SK-N-SH (cell line): Measurements from ENCODE around the gene PCNX1. TPM values are rescaled to one million over a fixed set of nuclear protein-coding genes. Genes with fewer than 3 reads are reported as not detected.

ENCODE experiments used
- CTCF ChIA-PET: fragments of 300-600, 350-600 bp; formaldehyde crosslinking; extraction: SDS; loops from one replicate; lab custom pipeline; 2021; lab: Yijun Ruan, JAX
- POLR2A ChIA-PET: fragments of 350-600 bp; sonication (Branson Sonifier 250); formaldehyde crosslinking; extraction: SDS; loops from one replicate; lab custom pipeline; 2020; ENCODE audit warnings: antibody characterized with exemption, inconsistent platforms; lab: Yijun Ruan, JAX
- DNase-seq: peaks from one replicate; pipeline ENCODE4 v3.0.0; 2012
- H2AFZ ChIP-seq: fragments of 200-600 bp; sonication (generic); 2 replicates; pipeline ENCODE4 v1.8.1; 2016; ENCODE audit warnings: antibody characterized with exemption, mild to moderate bottlenecking, low read depth
- H3F3A ChIP-seq: fragments of 200-600 bp; sonication (generic); replicated peaks from 2 replicates; pipeline ENCODE3; 2016; ENCODE audit warnings: antibody characterized with exemption, mild to moderate bottlenecking; ENCODE audit not compliant: insufficient read depth
- H3K27ac ChIP-seq, 2 experiments: fragments of 200-500 bp in 1 of 2; fragments of 200-600 bp in 1 of 2; sonication (Bioruptor generic) in 1 of 2; sonication (generic), shearing (Covaris generic) in 1 of 2; 2 replicates each; pipeline versions ENCODE4 v1.5.1 to v1.6.1; 2014 to 2016; ENCODE audit warnings: low read depth in 2 of 2, inconsistent platforms in 1 of 2, low read length in 1 of 2, mild to moderate bottlenecking in 1 of 2, mixed read lengths in 1 of 2
- H3K27me3 ChIP-seq: fragments of 200-600 bp; sonication (generic), shearing (Covaris generic); 2 replicates; pipeline ENCODE4 v1.6.1; 2016; ENCODE audit warnings: mixed run types; ENCODE audit not compliant: insufficient read depth
- H3K36me3 ChIP-seq, 2 experiments: fragments of 200-500 bp in 1 of 2; fragments of 200-600 bp in 1 of 2; sonication (Bioruptor generic) in 1 of 2; sonication (generic) in 1 of 2; replicated peaks in 1 of 2; 2 replicates each; pipeline versions ENCODE3 to v1.5.1; 2014 to 2016; ENCODE audit warnings: low read length in 1 of 2, mild to moderate bottlenecking in 1 of 2; ENCODE audit not compliant: insufficient read depth in 2 of 2, control insufficient read depth in 1 of 2
- H3K4me1 ChIP-seq, 2 experiments: fragments of 200-500 bp in 1 of 2; fragments of 200-600 bp in 1 of 2; sonication (Bioruptor generic) in 1 of 2; sonication (generic), shearing (Covaris generic) in 1 of 2; 2 replicates each; pipeline versions ENCODE4 v1.5.1 to v1.6.1; 2014 to 2016; ENCODE audit warnings: low read depth in 1 of 2, low read length in 1 of 2, mixed run types in 1 of 2; ENCODE audit not compliant: insufficient read depth in 2 of 2, control insufficient read depth in 1 of 2
- H3K4me2 ChIP-seq: fragments of 200-600 bp; sonication (generic), shearing (Covaris generic); 2 replicates; pipeline ENCODE4 v1.6.1; 2017; ENCODE audit warnings: mixed run types
- H3K4me3 ChIP-seq, 2 experiments: fragments of 200-500 bp in 1 of 2; fragments of 200-600 bp in 1 of 2; sonication (Bioruptor generic) in 1 of 2; sonication (generic), shearing (Covaris generic) in 1 of 2; 2 replicates each; pipeline versions ENCODE4 v1.5.1 to v1.8.1; 2014 to 2016; ENCODE audit warnings: low read depth in 2 of 2, inconsistent platforms in 1 of 2, low read length in 1 of 2, mild to moderate bottlenecking in 1 of 2, mixed read lengths in 1 of 2, moderate library complexity in 1 of 2
- H3K79me2 ChIP-seq: fragments of 200-600 bp; sonication (generic); 2 replicates; pipeline ENCODE4 v1.8.1; 2017; ENCODE audit warnings: mild to moderate bottlenecking; ENCODE audit not compliant: insufficient read depth
- H3K9ac ChIP-seq: fragments of 200-600 bp; sonication (generic); 2 replicates; pipeline ENCODE4 v1.6.1; 2017; ENCODE audit warnings: mixed run types
- H3K9me2 ChIP-seq: fragments of 200-600 bp; sonication (generic); 2 replicates; pipeline ENCODE4 v1.6.1; 2017; ENCODE audit warnings: mixed run types
- H3K9me3 ChIP-seq: fragments of 200-600 bp; sonication (generic); 2 replicates; pipeline ENCODE4 v1.6.1; 2017; ENCODE audit warnings: mixed run types, mild to moderate bottlenecking, moderate library complexity
- H4K20me1 ChIP-seq: fragments of 200-600 bp; sonication (generic); 2 replicates; pipeline ENCODE4 v1.6.1; 2017; ENCODE audit warnings: mild to moderate bottlenecking, mixed run types; ENCODE audit not compliant: insufficient read depth
- CHD2 ChIP-seq: fragments of 150-350 bp; IDR thresholded peaks from 2 replicates; pipeline ENCODE4 v1.6.1; 2018; ENCODE audit warnings: low read length; ENCODE audit not compliant: partially characterized antibody
- ELF1 ChIP-seq: IDR thresholded peaks from 2 replicates; pipeline ENCODE4 v1.4.0; 2012
- EP300 ChIP-seq, 2 experiments: IDR thresholded peaks; 2 replicates each; pipeline versions ENCODE4 v1.4.0 to v1.6.1; 2012; ENCODE audit warnings: borderline replicate concordance in 1 of 2, low read depth in 1 of 2, low read length in 1 of 2
- EZH2phosphoT487 ChIP-seq: fragments of 200-600 bp; sonication (generic); IDR thresholded peaks from 2 replicates; pipeline ENCODE4 v1.6.1; 2017; ENCODE audit warnings: low read depth, mixed run types, mild to moderate bottlenecking, antibody characterized with exemption, moderate library complexity, borderline replicate concordance
- FOXJ3 ChIP-seq: sonication (generic); formaldehyde crosslinking; IDR thresholded peaks from 2 replicates; pipeline ENCODE4 v1.5.1; 2020; ENCODE audit warnings: mild to moderate bottlenecking, missing genetic modification reagents
- FOXM1 ChIP-seq: IDR thresholded peaks from 2 replicates; pipeline ENCODE4 v1.4.0; 2012; ENCODE audit warnings: low read depth, mild to moderate bottlenecking
- GABPA ChIP-seq: IDR thresholded peaks from 2 replicates; pipeline ENCODE4 v1.4.0; 2012; ENCODE audit warnings: low read depth, mild to moderate bottlenecking
- JUND ChIP-seq: IDR thresholded peaks from 2 replicates; pipeline ENCODE4 v1.4.0; 2012
- MEF2A ChIP-seq: IDR thresholded peaks from 2 replicates; pipeline ENCODE4 v1.4.0; 2012; ENCODE audit warnings: low read depth, borderline replicate concordance
- NFIC ChIP-seq: IDR thresholded peaks from 2 replicates; pipeline ENCODE4 v1.4.0; 2012; ENCODE audit warnings: borderline replicate concordance
- NRF1 ChIP-seq: IDR thresholded peaks from 2 replicates; pipeline ENCODE4 v1.6.1; 2012; ENCODE audit warnings: low read depth, mild to moderate bottlenecking, low read length
- RAD21 ChIP-seq: IDR thresholded peaks from 2 replicates; pipeline ENCODE4 v1.6.1; 2012; ENCODE audit warnings: mild to moderate bottlenecking, low read length
- RXRA ChIP-seq: IDR thresholded peaks from 2 replicates; pipeline ENCODE4 v1.4.0; 2012; ENCODE audit warnings: low read depth, mild to moderate bottlenecking, borderline replicate concordance
- SIN3A ChIP-seq: IDR thresholded peaks from 2 replicates; pipeline ENCODE4 v1.6.1; 2012; ENCODE audit warnings: low read depth, mild to moderate bottlenecking, low read length, moderate library complexity, borderline replicate concordance
- SMC3 ChIP-seq: IDR thresholded peaks from 2 replicates; pipeline ENCODE4 v1.6.1; 2012; ENCODE audit warnings: low read depth, low read length, improper control_type of control experiment
- TAF1 ChIP-seq: IDR thresholded peaks from 2 replicates; pipeline ENCODE4 v1.6.1; 2012; ENCODE audit warnings: low read depth, mild to moderate bottlenecking, low read length, moderate library complexity, borderline replicate concordance
- TEAD4 ChIP-seq: IDR thresholded peaks from 2 replicates; pipeline ENCODE4 v1.4.0; 2012; ENCODE audit warnings: mild to moderate bottlenecking, borderline replicate concordance; ENCODE audit not compliant: insufficient read depth
- WGBS: methylation state at CpG from one replicate; pipeline ENCODE4 v1.1.6; 2017; ENCODE audit warnings: low lambda C conversion rate; 5-methylcytosine and 5-hydroxymethylcytosine counted together
- polyA plus RNA-seq, 3 experiments: library from polyadenylated mRNA; depleted of rRNA; stranded (reverse); fragments of >200 nt; gene quantifications; 2 replicates each; pipeline ENCODE4 v1.2.3, GENCODE V29; 2012
- TF ChIP-seq, protein P1 (sequence below): IDR thresholded peaks from 2 replicates; pipeline ENCODE4 v1.4.0; 2012; ENCODE audit warnings: low read depth, borderline replicate concordance
- TF ChIP-seq, protein P2 (sequence below): fragments of 200-600 bp; sonication (generic); IDR thresholded peaks from 2 replicates; pipeline ENCODE4 v1.6.1; 2017; ENCODE audit warnings: antibody characterized with exemption, mild to moderate bottlenecking, moderate library complexity
- TF ChIP-seq, protein P3 (sequence below): IDR thresholded peaks from 2 replicates; pipeline ENCODE4 v1.4.0; 2012; ENCODE audit warnings: low read depth
- TF ChIP-seq, protein P4 (sequence below): fragments of 150-350 bp; IDR thresholded peaks from 2 replicates; pipeline ENCODE4 v1.6.1; 2016; ENCODE audit warnings: mild to moderate bottlenecking, low read depth, low read length

PCNX1 gene
- polyA plus RNA-seq, 1 of the 3 experiments (the other 2 are of a cell fraction), result 9.4 TPM

DNA sequence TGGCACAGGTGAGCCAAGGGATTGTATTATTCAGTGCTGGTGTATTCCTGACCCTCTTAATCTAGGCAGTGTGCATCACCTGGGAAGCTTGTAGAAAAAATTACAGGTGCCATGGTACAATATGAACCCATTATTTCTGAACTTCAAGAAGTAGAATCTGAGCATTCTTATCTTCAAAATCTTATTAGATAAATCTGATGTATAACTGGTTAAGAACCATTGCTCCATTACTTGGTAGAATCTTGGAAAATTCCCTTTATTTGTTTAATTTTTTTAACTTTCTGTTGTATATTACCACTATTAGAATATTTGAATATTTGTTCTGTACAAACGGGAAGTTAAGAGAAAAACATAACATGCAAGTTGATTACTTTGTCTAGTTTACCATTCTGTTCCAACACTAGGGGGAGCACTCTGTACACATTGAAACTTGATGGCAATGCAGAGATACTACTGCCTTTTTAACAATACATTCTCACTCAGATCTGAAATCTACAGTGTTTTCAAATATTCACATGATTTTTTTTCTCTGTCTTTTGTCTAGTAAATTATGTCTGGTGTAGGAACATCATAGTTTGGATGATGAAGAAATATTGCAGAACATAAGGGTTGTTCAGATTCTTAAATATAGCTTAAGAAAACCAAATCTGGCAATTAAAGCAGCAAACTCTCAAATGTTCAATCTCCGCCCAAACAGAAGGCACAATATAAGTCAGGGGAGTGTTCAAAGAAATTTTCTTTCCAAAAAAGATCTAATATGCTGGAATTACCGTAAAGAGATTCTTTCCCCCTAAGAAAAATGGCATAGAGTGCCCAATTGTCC is 196.6 kb downstream of the PCNX1 start:
- Histone ChIP-seq H3K9me3 (no peaks in the 10 kb centered on the region), H3F3A (peaks cover 14% of the 10 kb centered on the region), H4K20me1 (no peaks in the 10 kb centered on the region), H3K4me3 (no peak overlapping the region; a peak in 1 of 4 replicates), H3K27me3 (no peaks in the 10 kb centered on the region), H3K9ac (no peak overlapping the region), H3K4me2 (no peak overlapping the region), H3K79me2 (no peaks in the 10 kb centered on the region; the same call in 1 of the 2 replicates), H3K4me1 (no peaks in the 10 kb centered on the region), H3K9me2 (no peaks in the 10 kb centered on the region), H3K36me3 (peaks cover 35 to 41% of the 10 kb centered on the region in 2 experiments), H3K27ac (peak overlapping the region in 1 of 2 experiments; percentile 6; a peak in 1 of 4 replicates), H2AFZ (no peak overlapping the region)
- ChIA-PET POLR2A (no interaction called here), CTCF (interaction anchor here (0.6 to 5.3 kb wide), 31 partner anchors 11 to 1318 kb away, joined by 3 to 59 read pairs (median 3); no protein-coding TSS in a partner anchor)
- TF ChIP-seq EZH2phosphoT487, result no peak
- no peak for TF ChIP-seq MEF2A
- TF ChIP-seq CHD2, result no peak
- TF ChIP-seq SMC3, result peak; percentile 63
- no peak for TF ChIP-seq RXRA
- TF ChIP-seq SIN3A, result no peak
- TF ChIP-seq, protein P1, sequence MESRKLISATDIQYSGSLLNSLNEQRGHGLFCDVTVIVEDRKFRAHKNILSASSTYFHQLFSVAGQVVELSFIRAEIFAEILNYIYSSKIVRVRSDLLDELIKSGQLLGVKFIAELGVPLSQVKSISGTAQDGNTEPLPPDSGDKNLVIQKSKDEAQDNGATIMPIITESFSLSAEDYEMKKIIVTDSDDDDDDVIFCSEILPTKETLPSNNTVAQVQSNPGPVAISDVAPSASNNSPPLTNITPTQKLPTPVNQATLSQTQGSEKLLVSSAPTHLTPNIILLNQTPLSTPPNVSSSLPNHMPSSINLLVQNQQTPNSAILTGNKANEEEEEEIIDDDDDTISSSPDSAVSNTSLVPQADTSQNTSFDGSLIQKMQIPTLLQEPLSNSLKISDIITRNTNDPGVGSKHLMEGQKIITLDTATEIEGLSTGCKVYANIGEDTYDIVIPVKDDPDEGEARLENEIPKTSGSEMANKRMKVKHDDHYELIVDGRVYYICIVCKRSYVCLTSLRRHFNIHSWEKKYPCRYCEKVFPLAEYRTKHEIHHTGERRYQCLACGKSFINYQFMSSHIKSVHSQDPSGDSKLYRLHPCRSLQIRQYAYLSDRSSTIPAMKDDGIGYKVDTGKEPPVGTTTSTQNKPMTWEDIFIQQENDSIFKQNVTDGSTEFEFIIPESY, result no peak
- no peak for TF ChIP-seq GABPA
- TF ChIP-seq ELF1, result no peak
- TF ChIP-seq, protein P2, sequence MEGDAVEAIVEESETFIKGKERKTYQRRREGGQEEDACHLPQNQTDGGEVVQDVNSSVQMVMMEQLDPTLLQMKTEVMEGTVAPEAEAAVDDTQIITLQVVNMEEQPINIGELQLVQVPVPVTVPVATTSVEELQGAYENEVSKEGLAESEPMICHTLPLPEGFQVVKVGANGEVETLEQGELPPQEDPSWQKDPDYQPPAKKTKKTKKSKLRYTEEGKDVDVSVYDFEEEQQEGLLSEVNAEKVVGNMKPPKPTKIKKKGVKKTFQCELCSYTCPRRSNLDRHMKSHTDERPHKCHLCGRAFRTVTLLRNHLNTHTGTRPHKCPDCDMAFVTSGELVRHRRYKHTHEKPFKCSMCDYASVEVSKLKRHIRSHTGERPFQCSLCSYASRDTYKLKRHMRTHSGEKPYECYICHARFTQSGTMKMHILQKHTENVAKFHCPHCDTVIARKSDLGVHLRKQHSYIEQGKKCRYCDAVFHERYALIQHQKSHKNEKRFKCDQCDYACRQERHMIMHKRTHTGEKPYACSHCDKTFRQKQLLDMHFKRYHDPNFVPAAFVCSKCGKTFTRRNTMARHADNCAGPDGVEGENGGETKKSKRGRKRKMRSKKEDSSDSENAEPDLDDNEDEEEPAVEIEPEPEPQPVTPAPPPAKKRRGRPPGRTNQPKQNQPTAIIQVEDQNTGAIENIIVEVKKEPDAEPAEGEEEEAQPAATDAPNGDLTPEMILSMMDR, result peak; percentile 93
- TF ChIP-seq NFIC, result no peak
- TF ChIP-seq, protein P3, sequence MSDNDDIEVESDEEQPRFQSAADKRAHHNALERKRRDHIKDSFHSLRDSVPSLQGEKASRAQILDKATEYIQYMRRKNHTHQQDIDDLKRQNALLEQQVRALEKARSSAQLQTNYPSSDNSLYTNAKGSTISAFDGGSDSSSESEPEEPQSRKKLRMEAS, result no peak
- TF ChIP-seq TAF1, result no peak
- no peak for TF ChIP-seq JUND
- TF ChIP-seq NRF1, result no peak
- no peak for TF ChIP-seq EP300 (IDR thresholded peaks at IDR 0.05; ENCODE audit: borderline replicate concordance in 1 of 2, low read depth in 1 of 2, low read length in 1 of 2)
- TF ChIP-seq FOXM1, result no peak
- TF ChIP-seq, protein P4, sequence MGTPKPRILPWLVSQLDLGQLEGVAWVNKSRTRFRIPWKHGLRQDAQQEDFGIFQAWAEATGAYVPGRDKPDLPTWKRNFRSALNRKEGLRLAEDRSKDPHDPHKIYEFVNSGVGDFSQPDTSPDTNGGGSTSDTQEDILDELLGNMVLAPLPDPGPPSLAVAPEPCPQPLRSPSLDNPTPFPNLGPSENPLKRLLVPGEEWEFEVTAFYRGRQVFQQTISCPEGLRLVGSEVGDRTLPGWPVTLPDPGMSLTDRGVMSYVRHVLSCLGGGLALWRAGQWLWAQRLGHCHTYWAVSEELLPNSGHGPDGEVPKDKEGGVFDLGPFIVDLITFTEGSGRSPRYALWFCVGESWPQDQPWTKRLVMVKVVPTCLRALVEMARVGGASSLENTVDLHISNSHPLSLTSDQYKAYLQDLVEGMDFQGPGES, result no peak
- TF ChIP-seq RAD21, result peak; percentile 79
- TF ChIP-seq TEAD4, result no peak
- TF ChIP-seq FOXJ3 (CRISPR knock-in tag), result no peak
- peak; percentile 46 for DNase-seq
- WGBS, result 63% methylated on average over 3 of the region's 3 CpGs
